ENCODE data around the gene DNAJC11.
A peak's percentile ranks its signal among the peaks of the same experiment; 100 is the strongest.

Gene DNAJC11

GRCh38 chr1:6634371-6635052 is 67.1 kb downstream of the DNAJC11 start:
- Histone ChIP-seq H3K9ac (no peak overlapping the region), H3K9me3 (ENCODE audit: control insufficient read depth, low read length) (no peaks in the 10 kb centered on the region), H3K4me2 (ENCODE audit: low read length) (no peak overlapping the region), H3K4me3 (ENCODE audit: low read depth, low read length) (no peak overlapping the region), H3K4me1 (no peaks in the 10 kb centered on the region), H3K36me3 (ENCODE audit: control insufficient read depth, insufficient read depth, low read length) (no peaks in the 10 kb centered on the region), H2AFZ (no peak overlapping the region), H3K27me3 (ENCODE audit: control insufficient read depth, insufficient read depth, low read length) (no peaks in the 10 kb centered on the region), H3K79me2 (no peaks in the 10 kb centered on the region), H3K27ac (no peak overlapping the region)
- peak; percentile 40 for TF ChIP-seq CTCF (IDR thresholded peaks at IDR 0.05)

DNA sequence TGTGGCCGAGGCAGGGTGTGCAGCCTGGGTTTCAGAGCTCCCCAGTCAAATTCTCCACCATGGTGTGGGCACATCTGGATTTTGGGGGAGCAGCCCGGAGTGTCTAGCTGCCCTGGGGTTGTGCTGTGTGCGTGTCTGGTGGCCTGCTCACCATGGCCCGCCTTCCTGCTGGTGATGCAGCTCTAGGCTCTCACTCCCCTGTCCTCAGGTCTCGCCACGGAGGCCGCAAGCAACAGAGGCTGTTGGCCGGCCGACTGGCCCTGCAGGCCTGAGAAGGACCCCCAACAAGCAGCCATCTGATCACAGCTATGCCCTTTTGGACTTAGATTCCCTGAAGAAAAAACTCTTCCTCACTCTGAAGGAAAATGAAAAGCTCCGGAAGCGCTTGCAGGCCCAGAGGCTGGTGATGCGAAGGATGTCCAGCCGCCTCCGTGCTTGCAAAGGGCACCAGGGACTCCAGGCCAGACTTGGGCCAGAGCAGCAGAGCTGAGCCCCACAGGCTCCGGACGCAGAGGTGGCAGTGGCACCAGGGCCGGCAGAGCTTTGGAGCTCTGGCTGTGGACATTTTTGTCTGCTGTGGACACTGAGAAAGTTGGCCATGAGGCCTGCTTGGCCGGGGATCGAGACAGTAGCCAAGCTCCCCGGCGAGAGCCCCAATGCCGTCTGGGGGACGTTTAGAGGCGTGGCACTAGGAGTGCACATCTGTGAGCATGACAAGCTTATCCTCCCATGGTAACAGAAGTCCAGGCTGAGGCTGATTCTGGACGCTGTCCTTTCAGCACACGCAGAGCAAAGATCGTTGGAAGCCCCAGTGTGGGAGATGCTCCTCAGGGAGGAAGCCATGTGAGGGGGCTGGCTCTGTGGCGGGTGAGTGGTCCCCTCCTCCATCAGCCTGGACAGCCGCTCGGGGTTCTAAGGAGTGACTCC is 68.8 kb downstream of the DNAJC11 start:
- peaks cover 2% of the 10 kb centered on the region for H3K79me2 ChIP-seq
- H3K36me3 ChIP-seq (ENCODE audit: control insufficient read depth, insufficient read depth, low read length): no peaks in the 10 kb centered on the region
- H3K4me1 ChIP-seq: no peaks in the 10 kb centered on the region
- H3K27ac ChIP-seq: no peak overlapping the region
- no peak overlapping the region for H3K4me2 ChIP-seq (ENCODE audit: low read length)
- H3K9ac ChIP-seq: no peak overlapping the region
- H3K4me3 ChIP-seq (ENCODE audit: low read depth, low read length): no peak overlapping the region
- H3K27me3 ChIP-seq (ENCODE audit: control insufficient read depth, insufficient read depth, low read length): no peaks in the 10 kb centered on the region
- no peaks in the 10 kb centered on the region for H3K9me3 ChIP-seq (ENCODE audit: control insufficient read depth, low read length)
- no peak overlapping the region for H2AFZ ChIP-seq
- no peak for TF ChIP-seq CTCF (IDR thresholded peaks at IDR 0.05)

DNA sequence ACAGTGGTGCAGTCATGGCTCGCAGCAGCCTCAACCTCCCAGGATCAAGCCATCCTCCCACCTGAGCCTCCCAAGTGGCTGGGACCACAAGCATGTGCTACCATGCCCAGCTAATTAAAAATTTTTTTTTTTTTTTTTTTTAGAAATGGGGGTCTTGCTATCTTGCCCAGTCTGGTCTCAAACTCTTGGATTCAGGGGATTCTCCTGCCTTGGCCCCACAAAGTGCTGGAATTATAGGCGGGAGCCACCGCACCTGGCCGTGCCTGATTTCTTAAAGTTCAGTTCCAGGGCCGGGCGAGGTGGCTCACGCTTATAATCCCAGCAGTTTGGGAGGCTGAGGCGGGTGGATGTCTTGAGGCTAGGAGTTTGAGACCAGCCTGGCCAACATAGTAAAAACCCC is 70.6 kb downstream of the DNAJC11 start:
- Histone ChIP-seq H3K27me3 (ENCODE audit: control insufficient read depth, insufficient read depth, low read length) (no peaks in the 10 kb centered on the region), H3K4me3 (ENCODE audit: low read depth, low read length) (no peak overlapping the region), H3K27ac (no peak overlapping the region), H3K36me3 (ENCODE audit: control insufficient read depth, insufficient read depth, low read length) (no peaks in the 10 kb centered on the region), H3K9ac (no peak overlapping the region), H3K9me3 (ENCODE audit: control insufficient read depth, low read length) (no peaks in the 10 kb centered on the region), H2AFZ (no peak overlapping the region), H3K4me1 (no peaks in the 10 kb centered on the region), H3K79me2 (peaks cover 20% of the 10 kb centered on the region), H3K4me2 (ENCODE audit: low read length) (no peak overlapping the region)
- TF ChIP-seq CTCF (IDR thresholded peaks at IDR 0.05): no peak

DNA sequence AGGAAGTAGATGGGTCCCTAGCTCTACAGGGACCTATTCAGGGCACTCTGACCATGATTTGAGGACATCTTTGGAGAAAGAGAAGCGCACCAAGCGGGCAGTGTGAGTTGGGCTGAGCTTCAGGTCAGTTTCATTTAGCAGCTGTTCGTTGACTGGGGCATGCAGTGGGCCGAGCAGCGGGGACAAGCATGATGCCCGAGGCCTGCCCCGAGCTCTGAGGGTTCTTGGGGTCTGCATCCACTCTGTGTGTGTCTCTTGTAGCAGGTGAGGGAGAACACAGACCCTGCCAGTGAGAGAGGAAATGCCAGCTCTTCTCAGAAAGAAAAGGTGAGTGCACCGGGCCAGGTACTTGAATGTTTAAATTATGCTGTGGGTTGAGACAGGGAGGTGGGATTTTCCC is 71.6 kb downstream of the DNAJC11 start:
- Histone ChIP-seq H3K4me1 (no peaks in the 10 kb centered on the region), H3K4me3 (ENCODE audit: low read depth, low read length) (no peak overlapping the region), H3K9me3 (ENCODE audit: control insufficient read depth, low read length) (no peaks in the 10 kb centered on the region), H3K79me2 (peaks cover 20% of the 10 kb centered on the region), H3K27ac (no peak overlapping the region), H2AFZ (no peak overlapping the region), H3K4me2 (ENCODE audit: low read length) (no peak overlapping the region), H3K9ac (no peak overlapping the region), H3K27me3 (ENCODE audit: control insufficient read depth, insufficient read depth, low read length) (no peaks in the 10 kb centered on the region), H3K36me3 (ENCODE audit: control insufficient read depth, insufficient read depth, low read length) (no peaks in the 10 kb centered on the region)
- no peak for TF ChIP-seq CTCF (IDR thresholded peaks at IDR 0.05)
